Neuronal stem cell (in vitro differentiated cells): ENCODE data around the gene METTL17.
"Not testable (repeated sequence)": the region's sequence is repeated elsewhere in the genome, so short reads cannot be mapped to it uniquely, and the experiment has no call there.

Experiments
- DNase-seq: peaks from one replicate; pipeline ENCODE4 v3.0.0-alpha.2; 2013; ENCODE audit warnings: low spot score
- H2AFZ ChIP-seq: one replicate; pipeline ENCODE4 v1.6.1; 2013; ENCODE audit warnings: mild to moderate bottlenecking, low read length, inconsistent platforms
- H2AK5ac ChIP-seq: 2 replicates; pipeline ENCODE4 v1.6.1; 2013; ENCODE audit warnings: low read depth, mild to moderate bottlenecking, inconsistent platforms, low read length, moderate library complexity, mixed read lengths
- H2BK120ac ChIP-seq: 2 replicates; pipeline ENCODE4 v1.6.1; 2013; ENCODE audit warnings: low read depth, mild to moderate bottlenecking, inconsistent platforms, low read length, moderate library complexity, mixed read lengths
- H2BK12ac ChIP-seq: one replicate; pipeline ENCODE4 v1.6.1; 2013; ENCODE audit warnings: low read length, inconsistent platforms
- H2BK15ac ChIP-seq: 2 replicates; pipeline ENCODE4 v1.6.1; 2013; ENCODE audit warnings: mild to moderate bottlenecking, low read length, inconsistent platforms, mixed read lengths
- H2BK5ac ChIP-seq: one replicate; pipeline ENCODE4 v1.6.1; 2013; ENCODE audit warnings: inconsistent platforms, mild to moderate bottlenecking, low read length, moderate library complexity
- H3K14ac ChIP-seq: one replicate; pipeline ENCODE4 v1.6.1; 2013; ENCODE audit warnings: low read length, inconsistent platforms
- H3K18ac ChIP-seq: 2 replicates; pipeline ENCODE4 v1.6.1; 2013; ENCODE audit warnings: low read length, inconsistent platforms
- H3K23ac ChIP-seq: 2 replicates; pipeline ENCODE4 v1.6.1; 2013; ENCODE audit warnings: low read depth, mild to moderate bottlenecking, mixed read lengths, low read length, inconsistent platforms; ENCODE audit not compliant: poor library complexity
- H3K27ac ChIP-seq: replicated peaks from 3 replicates; pipeline ENCODE4 v1.5.1; 2013; ENCODE audit warnings: low read length, inconsistent platforms
- H3K27me3 ChIP-seq, 3 experiments: 2 replicates each; pipeline ENCODE4 v1.6.1; 2013; ENCODE audit warnings: low read length in 3 of 3, mild to moderate bottlenecking in 2 of 3, inconsistent platforms in 1 of 3, low read depth in 1 of 3, mixed read lengths in 1 of 3, moderate library complexity in 1 of 3; ENCODE audit not compliant: control insufficient read depth in 3 of 3, insufficient read depth in 3 of 3
- H3K36me3 ChIP-seq, 2 donors: replicated peaks in 1 of 2; 2 replicates each; pipeline ENCODE4 v1.6.1; 2013; ENCODE audit warnings: low read length in 2 of 2; ENCODE audit not compliant: control insufficient read depth in 2 of 2, insufficient read depth in 2 of 2
- H3K4ac ChIP-seq: 2 replicates; pipeline ENCODE4 v1.6.1; 2013; ENCODE audit warnings: inconsistent platforms, mild to moderate bottlenecking, low read length, moderate library complexity
- H3K4me1 ChIP-seq, 2 donors: 1 replicate in 1 of 2; 2 replicates in 1 of 2; pipeline ENCODE4 v1.6.1; 2013; ENCODE audit warnings: low read length in 2 of 2, low read depth in 1 of 2; ENCODE audit not compliant: control insufficient read depth in 2 of 2, insufficient read depth in 1 of 2
- H3K4me2 ChIP-seq: one replicate; pipeline ENCODE4 v1.6.1; 2013; ENCODE audit warnings: mild to moderate bottlenecking, low read length, inconsistent platforms; ENCODE audit not compliant: insufficient read depth, poor library complexity, severe bottlenecking
- H3K4me3 ChIP-seq, 2 donors: 2 replicates each; pipeline ENCODE4 v1.5.1; 2013; ENCODE audit warnings: low read length in 2 of 2, mild to moderate bottlenecking in 2 of 2, inconsistent platforms in 1 of 2, moderate library complexity in 1 of 2
- H3K79me1 ChIP-seq: one replicate; pipeline ENCODE4 v1.6.1; 2013; ENCODE audit warnings: low read depth, mild to moderate bottlenecking, inconsistent platforms, low read length, moderate library complexity
- H3K9ac ChIP-seq: one replicate; pipeline ENCODE4 v1.6.1; 2013; ENCODE audit warnings: mild to moderate bottlenecking, low read depth, low read length, inconsistent platforms; ENCODE audit not compliant: poor library complexity
- H3K9me3 ChIP-seq, 2 donors: replicated peaks in 1 of 2; 2 replicates each; pipeline versions ENCODE3 to v1.6.1; 2013; ENCODE audit warnings: low read length in 2 of 2, mild to moderate bottlenecking in 2 of 2, inconsistent platforms in 1 of 2, low read depth in 1 of 2, mixed read lengths in 1 of 2, moderate library complexity in 1 of 2; ENCODE audit not compliant: control insufficient read depth in 2 of 2, insufficient read depth in 1 of 2
- H4K8ac ChIP-seq: one replicate; pipeline ENCODE4 v1.6.1; 2013; ENCODE audit warnings: low read depth, mild to moderate bottlenecking, inconsistent platforms, low read length, moderate library complexity
- H4K91ac ChIP-seq: one replicate; pipeline ENCODE4 v1.6.1; 2013; ENCODE audit warnings: low read length, low read depth, mild to moderate bottlenecking, inconsistent platforms; ENCODE audit not compliant: poor library complexity
- WGBS, 2 donors: extraction: QIAGEN DNeasy Blood & Tissue Kit; methylation state at CpG; one replicate each; pipeline ENCODE4 v1.1.7; 2013; ENCODE audit warnings: missing lambda C conversion rate in 2 of 2, mixed read lengths in 1 of 2; ENCODE audit not compliant: insufficient read length in 2 of 2, insufficient replicate concordance in 1 of 2; ENCODE audit errors: extremely low coverage in 2 of 2; 5-methylcytosine and 5-hydroxymethylcytosine counted together

The METTL17 gene

DNA sequence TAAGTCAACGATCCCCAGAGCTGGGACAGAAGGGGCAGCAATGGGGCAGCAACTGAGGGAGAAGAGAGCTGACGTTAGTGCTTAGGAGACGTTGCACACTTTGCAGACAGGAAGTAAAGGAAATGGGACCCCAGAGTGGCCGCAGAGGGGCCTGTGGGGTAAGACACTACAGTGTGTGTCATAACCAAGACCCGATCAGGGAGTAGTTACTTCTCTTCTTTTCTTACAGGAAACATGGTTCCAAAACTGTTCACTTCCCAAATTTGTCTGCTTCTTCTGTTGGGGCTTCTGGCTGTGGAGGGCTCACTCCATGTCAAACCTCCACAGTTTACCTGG lies 34.3 kb upstream of the METTL17 start:
- not testable (repeated sequence) for H3K23ac ChIP-seq, H2AFZ ChIP-seq, H3K4me1 ChIP-seq, H3K4ac ChIP-seq, H2BK5ac ChIP-seq, H2BK12ac ChIP-seq, H3K9me3 ChIP-seq, H2BK15ac ChIP-seq, H3K18ac ChIP-seq, H3K27ac ChIP-seq, H3K14ac ChIP-seq, H3K36me3 ChIP-seq, H4K8ac ChIP-seq, H2AK5ac ChIP-seq, H3K4me2 ChIP-seq, H3K79me1 ChIP-seq, H3K9ac ChIP-seq, H3K4me3 ChIP-seq, H2BK120ac ChIP-seq, DNase-seq, H4K91ac ChIP-seq
- no CpG with 5 or more reads among the region's 5 CpGs for WGBS, 2 donors
- H3K27me3 ChIP-seq = peaks cover 0 to 16% (median 0%) of the 10 kb centered on the region in 3 experiments

DNA sequence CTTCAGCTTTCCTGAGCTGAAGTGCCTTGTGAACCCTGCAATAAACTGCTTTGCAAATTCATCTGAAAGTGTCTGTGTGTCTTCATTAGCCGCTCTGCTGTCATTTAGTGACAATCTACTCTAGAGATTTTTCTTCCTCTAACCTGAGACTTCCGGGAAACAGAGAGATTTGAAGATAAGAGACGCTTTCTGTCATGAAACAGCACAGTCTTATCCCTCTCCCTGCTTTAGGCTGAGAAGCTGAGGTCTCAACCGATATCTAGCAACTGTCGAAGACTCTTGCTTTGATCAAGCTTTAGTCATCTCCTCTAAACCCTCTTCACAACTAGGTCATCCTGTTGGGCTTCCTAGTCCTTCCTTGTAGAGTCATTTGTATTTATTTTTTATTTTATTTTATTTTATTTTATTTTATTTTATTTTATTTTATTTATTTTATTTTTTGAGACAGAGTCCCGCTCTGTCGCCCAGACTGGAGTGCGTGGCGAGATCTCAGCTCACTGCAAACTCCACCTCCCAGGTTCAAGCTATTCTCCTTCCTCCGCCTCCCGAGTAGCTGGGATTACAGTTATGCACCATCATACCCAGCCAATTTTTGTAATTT lies 33.3 kb upstream of the METTL17 start:
- no peak overlapping the region for H3K23ac ChIP-seq

DNA sequence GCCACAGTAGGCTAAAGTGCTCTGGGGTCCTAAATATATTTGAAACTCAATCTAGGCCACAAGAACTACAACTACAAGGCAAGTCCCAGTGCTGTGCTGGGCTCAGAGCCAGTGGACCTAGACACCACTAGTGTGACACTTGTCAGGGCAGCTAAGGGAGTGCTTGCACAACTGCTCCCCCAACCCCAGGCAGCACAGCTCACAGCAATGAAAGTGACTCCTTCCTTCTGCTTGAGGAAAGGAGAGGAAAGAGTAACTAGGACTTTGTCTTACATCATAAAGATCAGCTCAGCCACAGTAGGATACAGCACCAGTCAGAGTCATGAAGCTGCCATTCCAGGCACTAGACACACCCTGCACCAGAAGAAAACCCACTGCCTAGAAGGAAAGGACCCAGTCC lies 30.8 kb upstream of the METTL17 start:
- not testable (repeated sequence) for H3K9me3 ChIP-seq, H2AFZ ChIP-seq, H2BK120ac ChIP-seq, H3K23ac ChIP-seq, H3K14ac ChIP-seq, H3K4me3 ChIP-seq, H3K27ac ChIP-seq, H2BK5ac ChIP-seq, H4K8ac ChIP-seq, H3K79me1 ChIP-seq, H4K91ac ChIP-seq, H3K18ac ChIP-seq, H3K4ac ChIP-seq, H3K4me2 ChIP-seq, H3K36me3 ChIP-seq, H2AK5ac ChIP-seq, DNase-seq, H2BK12ac ChIP-seq, H3K9ac ChIP-seq, H3K4me1 ChIP-seq, H2BK15ac ChIP-seq
- H3K27me3 ChIP-seq = peaks cover 0 to 23% (median 0%) of the 10 kb centered on the region in 3 experiments

More for the DNA sequence above, 33.3 kb upstream of the METTL17 start:
- no peak overlapping the region for H3K4me2 ChIP-seq
- no peak overlapping the region for H2BK15ac ChIP-seq
- H3K36me3 ChIP-seq = no peaks in the 10 kb centered on the region
- no peak overlapping the region for H2BK12ac ChIP-seq
- no peak overlapping the region for H3K4me3 ChIP-seq
- DNase-seq = no peak
- H3K4me1 ChIP-seq = peaks cover 0 to 2% of the 10 kb centered on the region in 2 donors
- no peak overlapping the region for H3K18ac ChIP-seq
- no peak overlapping the region for H2BK5ac ChIP-seq
- no peak overlapping the region for H2AFZ ChIP-seq
- H3K27me3 ChIP-seq = peaks cover 0 to 18% (median 0%) of the 10 kb centered on the region in 3 experiments
- no peaks in the 10 kb centered on the region for H3K79me1 ChIP-seq
- H3K4ac ChIP-seq = no peak overlapping the region
- H3K14ac ChIP-seq = no peak overlapping the region
- H3K27ac ChIP-seq = no peak overlapping the region
- no peak overlapping the region for H4K91ac ChIP-seq
- H2AK5ac ChIP-seq = no peak overlapping the region
- no peak overlapping the region for H4K8ac ChIP-seq
- H3K9ac ChIP-seq = no peak overlapping the region
- H3K9me3 ChIP-seq = peaks cover 0 to 7% of the 10 kb centered on the region in 2 donors
- no peak overlapping the region for H2BK120ac ChIP-seq
- WGBS, 2 donors = no CpG with 5 or more reads among the region's 11 CpGs

GRCh38 chr14:20969336-20969735 lies 20.4 kb upstream of the METTL17 start:
- peaks cover 0 to 29% (median 7%) of the 10 kb centered on the region in 3 experiments for H3K27me3 ChIP-seq

More at GRCh38 chr14:20969336-20969735, 20.4 kb upstream of the METTL17 start:
- Histone ChIP-seq H3K23ac (no peak overlapping the region), H3K9ac (no peak overlapping the region), H3K14ac (no peak overlapping the region), H3K4me3 (peak overlapping the region in 1 of 2 donors; percentile 10), H2BK5ac (no peak overlapping the region), H3K79me1 (no peaks in the 10 kb centered on the region), H2BK120ac (no peak overlapping the region), H2AFZ (no peak overlapping the region), H3K18ac (no peak overlapping the region), H3K36me3 (no peaks in the 10 kb centered on the region), H2BK12ac (no peak overlapping the region), H4K8ac (no peak overlapping the region), H3K9me3 (no peaks in the 10 kb centered on the region), H2BK15ac (no peak overlapping the region), H3K4ac (no peak overlapping the region), H3K4me1 (peaks cover 2 to 5% of the 10 kb centered on the region in 2 donors), H2AK5ac (no peak overlapping the region), H3K27ac (no peak overlapping the region), H3K4me2 (no peak overlapping the region), H4K91ac (no peak overlapping the region)
- no peak for DNase-seq
- WGBS, 2 donors = no CpG with 5 or more reads among the region's 3 CpGs
